Activated T-helper 2 cell treated with anti-CD3 and anti-CD28 coated beads, Interferon-gamma antibody, Interleukin-2, Interleukin-4, amounts not matched to agents 10 μg/mL and 5 μg/mL and 100 μg/mL, durations not matched to agents 14 hours and 24 hours and 36 hours (primary cell): ENCODE data around the gene PLTP. TPM values are rescaled to one million over a fixed set of nuclear protein-coding genes. Genes with fewer than 3 reads are reported as not detected.
"Not testable (repeated sequence)": the region's sequence is repeated elsewhere in the genome, so short reads cannot be mapped to it uniquely, and the experiment has no call there.

Experiments used
- DNase-seq: peaks from one replicate; pipeline ENCODE4 v3.0.0; 2021; ENCODE audit warnings: low spot score
- H3K27ac Mint-ChIP-seq: one replicate; pipeline ENCODE4 v1.8.0; 2021; ENCODE audit warnings: mixed read lengths
- H3K27me3 Mint-ChIP-seq: one replicate; pipeline ENCODE4 v1.8.0; 2021; ENCODE audit warnings: low read depth, mixed read lengths
- H3K36me3 Mint-ChIP-seq: one replicate; pipeline ENCODE4 v1.8.0; 2021; ENCODE audit warnings: low read depth, mixed read lengths
- H3K4me1 Mint-ChIP-seq: one replicate; pipeline ENCODE4 v1.8.0; 2021; ENCODE audit warnings: low read depth, mixed read lengths
- H3K4me3 Mint-ChIP-seq: one replicate; pipeline ENCODE4 v1.8.0; 2021; ENCODE audit warnings: low read depth, mild to moderate bottlenecking, moderate library complexity, mixed read lengths
- H3K9me3 Mint-ChIP-seq: one replicate; pipeline ENCODE4 v1.8.0; 2021; ENCODE audit warnings: mixed read lengths
- intact Hi-C: fragments of 100-400 bp; cut with micrococcal nuclease; formaldehyde crosslinking; loops from one replicate; pipeline ENCODE4 v1.15.1; 2023
- total RNA-seq: library from RNA; stranded (reverse); gene quantifications from 2 replicates; pipeline ENCODE4 v1.2.3, GENCODE V29; 2022

Gene PLTP
- total RNA-seq, 1 donor from 2014 or later: 5.5 TPM

DNA sequence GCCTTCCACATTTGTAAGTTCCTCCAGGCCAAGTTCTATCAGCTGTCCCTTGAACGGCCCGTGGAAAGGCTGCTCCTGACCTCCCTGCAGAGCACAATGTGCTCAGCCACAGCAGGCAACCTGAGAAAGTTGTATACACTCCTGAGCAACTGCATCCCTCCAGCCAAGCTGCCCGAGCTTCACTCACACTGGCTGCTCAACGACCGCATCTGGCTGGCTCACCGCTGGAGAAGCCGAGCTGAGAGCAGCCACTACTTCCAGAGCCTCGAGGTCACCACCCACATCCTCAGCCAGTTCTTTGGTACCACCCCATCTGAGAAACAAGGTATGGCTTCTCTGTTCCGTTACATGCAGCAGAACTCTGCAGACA, 28.9 kb downstream of the PLTP start:
- no peak overlapping the region for H3K27ac Mint-ChIP-seq
- H3K36me3 Mint-ChIP-seq: peaks cover 41% of the 10 kb centered on the region
- peak overlapping the region; percentile 43 for H3K4me3 Mint-ChIP-seq
- no peak for DNase-seq
- H3K9me3 Mint-ChIP-seq: no peaks in the 10 kb centered on the region
- peaks cover 33% of the 10 kb centered on the region for H3K4me1 Mint-ChIP-seq
- intact Hi-C loops: loop anchor here (10.0 kb wide), 1 partner anchor 88 kb away; the partner anchor contains the start of genes DNTTIP1 and WFDC3
- H3K27me3 Mint-ChIP-seq: no peaks in the 10 kb centered on the region

- Mint-ChIP-seq H3K9me3 (no peaks in the 10 kb centered on the region), H3K36me3 (peaks cover 41% of the 10 kb centered on the region), H3K27me3 (no peaks in the 10 kb centered on the region), H3K4me1 (peaks cover 33% of the 10 kb centered on the region), H3K4me3 (peak overlapping the region; percentile 66), H3K27ac (no peak overlapping the region)
- no peak for DNase-seq
- intact Hi-C loops: loop anchor here (10.0 kb wide), 1 partner anchor 88 kb away; the partner anchor contains the start of genes DNTTIP1 and WFDC3
Measured at GRCh38 chr20:45882469-45883099, 29.4 kb downstream of the PLTP start.

- Mint-ChIP-seq H3K4me3 (peak within 1 kb of the TSS; percentile 95), H3K27ac (peak within 1 kb of the TSS; percentile 81), H3K9me3 (no peaks in the 10 kb centered on the region), H3K27me3 (no peaks in the 10 kb centered on the region), H3K36me3 (peaks cover 37% of the 10 kb centered on the region), H3K4me1 (peaks cover 31% of the 10 kb centered on the region)
- intact Hi-C loops: loop anchor here (1.0 to 10.0 kb wide), 2 partner anchors 24 to 86 kb away; partner anchors contain the start of genes ACOT8, DNTTIP1, WFDC3 and ZSWIM3
- DNase-seq: peak; percentile 98
Measured at GRCh38 chr20:45880988-45881788, 30.8 kb downstream of the PLTP start, which contains the start of gene ZSWIM1. Gene ZSWIM1, plus strand, starts transcription at chr20:45881227. Its CDS starts 1,366 bp downstream, at chr20:45882593.

DNA sequence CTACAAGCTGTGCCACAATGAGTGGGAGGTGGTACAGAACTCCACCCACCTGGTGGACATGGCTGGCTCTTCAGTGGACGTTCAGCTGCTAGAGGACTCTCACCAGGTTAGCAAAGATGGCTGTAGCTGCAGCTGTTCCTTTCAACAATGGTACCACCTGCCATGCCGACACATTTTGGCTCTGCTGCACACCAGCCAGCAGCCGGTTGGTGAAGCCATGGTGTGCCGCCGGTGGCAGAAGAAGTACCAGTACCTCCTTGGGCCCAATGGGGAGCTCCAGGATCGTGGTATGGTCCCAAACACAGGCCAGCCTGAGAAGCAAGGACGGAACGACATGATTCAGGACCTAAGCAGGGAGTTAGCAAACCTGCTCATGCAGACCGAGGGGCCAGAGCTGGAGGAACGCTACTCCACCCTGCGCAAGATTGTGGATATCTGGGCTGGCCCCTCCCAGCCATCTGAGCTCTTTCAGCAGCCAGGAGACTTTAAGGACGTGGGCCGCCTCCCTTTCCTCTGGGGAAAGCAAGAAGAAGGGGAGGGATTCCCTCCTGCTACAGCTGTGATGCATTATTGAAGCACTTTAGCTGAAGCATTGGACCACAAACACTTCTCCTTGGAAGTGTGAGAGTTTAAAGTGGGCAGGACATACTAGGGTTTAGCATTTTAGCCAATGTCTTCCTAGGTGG, 33.7 kb downstream of the PLTP start:
- intact Hi-C loops: no loop called here
- no peak for DNase-seq
- Mint-ChIP-seq H3K4me1 (peaks cover 23% of the 10 kb centered on the region), H3K27ac (no peak overlapping the region), H3K27me3 (no peaks in the 10 kb centered on the region), H3K9me3 (no peaks in the 10 kb centered on the region), H3K36me3 (peaks cover 20% of the 10 kb centered on the region), H3K4me3 (no peak overlapping the region)

- DNase-seq: no peak
- peaks cover 7% of the 10 kb centered on the region for H3K4me1 Mint-ChIP-seq
- peaks cover 3% of the 10 kb centered on the region for H3K36me3 Mint-ChIP-seq
- H3K4me3 Mint-ChIP-seq: no peak overlapping the region
- no peaks in the 10 kb centered on the region for H3K9me3 Mint-ChIP-seq
- intact Hi-C loops: no loop called here
- H3K27me3 Mint-ChIP-seq: no peaks in the 10 kb centered on the region
- no peak overlapping the region for H3K27ac Mint-ChIP-seq
Measured at GRCh38 chr20:45874576-45874975, 37.4 kb downstream of the PLTP start.

- H3K4me1 Mint-ChIP-seq, H3K36me3 Mint-ChIP-seq, intact Hi-C loops, H3K27me3 Mint-ChIP-seq, H3K4me3 Mint-ChIP-seq, H3K27ac Mint-ChIP-seq, DNase-seq, H3K9me3 Mint-ChIP-seq: not testable (repeated sequence)
Measured at GRCh38 chr20:45874104-45874481, 37.9 kb downstream of the PLTP start.

DNA sequence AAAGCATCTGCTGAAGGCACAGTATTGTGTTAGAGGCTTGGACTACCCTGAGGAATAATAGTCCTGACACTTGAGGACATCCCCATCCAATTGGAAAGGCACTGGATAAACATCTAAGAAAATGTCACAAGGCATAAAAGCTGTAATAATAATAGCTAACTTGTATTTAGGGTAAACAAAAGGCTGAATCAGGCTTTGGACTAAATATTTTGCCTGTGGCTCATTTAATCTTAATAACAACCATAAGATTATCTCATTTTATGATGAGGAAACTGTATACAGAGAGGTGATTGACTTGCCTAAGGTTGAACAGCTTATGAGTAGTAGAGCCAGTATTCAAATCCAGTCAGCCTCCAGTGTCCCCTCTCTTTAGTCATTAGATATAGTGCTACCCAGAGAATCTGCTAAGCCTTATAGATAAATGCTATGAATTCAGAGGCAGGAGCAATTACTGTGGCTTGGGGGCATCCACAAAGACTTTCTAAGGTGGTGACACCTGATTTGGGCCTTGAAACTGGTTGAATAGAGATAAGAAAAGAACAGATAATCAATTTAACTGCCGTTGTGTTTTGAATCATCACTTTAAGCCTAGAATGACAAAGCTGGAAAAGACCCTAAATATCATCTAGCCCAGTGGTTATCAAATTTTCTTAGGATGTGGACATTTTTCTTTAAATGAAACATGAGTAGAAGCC, 38.4 kb downstream of the PLTP start:
- intact Hi-C loops: no loop called here
- DNase-seq: no peak
- Mint-ChIP-seq H3K27me3 (no peaks in the 10 kb centered on the region), H3K36me3 (peaks cover 3% of the 10 kb centered on the region), H3K4me3 (no peak overlapping the region), H3K27ac (no peak overlapping the region), H3K9me3 (no peaks in the 10 kb centered on the region), H3K4me1 (peaks cover 7% of the 10 kb centered on the region)

DNA sequence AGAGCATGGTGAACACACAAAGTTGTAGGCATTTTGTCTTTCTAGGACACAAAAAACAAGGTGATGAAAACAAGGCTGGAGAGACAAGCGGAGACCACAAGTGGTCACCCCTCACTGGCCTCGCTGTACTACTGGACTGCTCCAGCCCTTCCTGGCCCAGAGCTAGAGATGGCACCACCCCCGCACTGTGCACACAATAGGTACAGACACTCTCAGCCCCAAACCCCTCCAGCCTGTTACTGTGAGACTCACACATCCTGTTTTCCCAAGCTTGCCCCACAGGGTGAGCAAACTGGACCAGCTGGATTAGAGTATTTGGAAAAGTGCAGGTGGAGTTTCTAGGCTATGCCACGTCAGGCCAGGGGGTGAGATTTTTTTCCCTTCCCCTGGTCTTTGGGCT, 39.3 kb downstream of the PLTP start:
- Mint-ChIP-seq H3K36me3 (peaks cover 3% of the 10 kb centered on the region), H3K27me3 (no peaks in the 10 kb centered on the region), H3K4me3 (no peak overlapping the region), H3K9me3 (no peaks in the 10 kb centered on the region), H3K4me1 (peaks cover 7% of the 10 kb centered on the region), H3K27ac (no peak overlapping the region)
- DNase-seq: no peak
- intact Hi-C loops: no loop called here

DNA sequence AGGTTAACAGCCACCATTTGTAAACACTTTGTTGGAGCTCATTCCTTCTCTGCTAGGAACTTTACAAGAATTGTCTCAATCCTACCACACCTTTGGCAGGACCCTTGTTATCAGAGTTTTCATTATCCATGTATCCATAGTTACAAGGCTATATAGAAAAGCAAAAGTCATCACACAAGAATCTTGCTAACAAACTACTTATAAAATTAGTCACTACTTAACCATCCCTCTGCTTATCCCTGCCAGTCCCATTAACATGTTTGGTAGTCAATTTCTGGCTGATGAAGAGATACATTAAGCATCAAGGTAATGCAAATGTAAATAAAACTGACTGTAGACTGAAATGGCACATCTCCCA, 44.2 kb downstream of the PLTP start:
- Mint-ChIP-seq H3K4me3 (no peak overlapping the region), H3K36me3 (peaks cover 10% of the 10 kb centered on the region), H3K27ac (no peak overlapping the region), H3K9me3 (no peaks in the 10 kb centered on the region), H3K4me1 (peaks cover 3% of the 10 kb centered on the region), H3K27me3 (no peaks in the 10 kb centered on the region)
- no peak for DNase-seq
- intact Hi-C loops: no loop called here

GRCh38 chr20:45867136-45867818, 44.7 kb downstream of the PLTP start:
- no peak overlapping the region for H3K4me3 Mint-ChIP-seq
- no peaks in the 10 kb centered on the region for H3K9me3 Mint-ChIP-seq
- no peaks in the 10 kb centered on the region for H3K27me3 Mint-ChIP-seq
- intact Hi-C loops: no loop called here
- H3K4me1 Mint-ChIP-seq: peaks cover 3% of the 10 kb centered on the region
- DNase-seq: no peak
- no peak overlapping the region for H3K27ac Mint-ChIP-seq
- peaks cover 8% of the 10 kb centered on the region for H3K36me3 Mint-ChIP-seq

DNA sequence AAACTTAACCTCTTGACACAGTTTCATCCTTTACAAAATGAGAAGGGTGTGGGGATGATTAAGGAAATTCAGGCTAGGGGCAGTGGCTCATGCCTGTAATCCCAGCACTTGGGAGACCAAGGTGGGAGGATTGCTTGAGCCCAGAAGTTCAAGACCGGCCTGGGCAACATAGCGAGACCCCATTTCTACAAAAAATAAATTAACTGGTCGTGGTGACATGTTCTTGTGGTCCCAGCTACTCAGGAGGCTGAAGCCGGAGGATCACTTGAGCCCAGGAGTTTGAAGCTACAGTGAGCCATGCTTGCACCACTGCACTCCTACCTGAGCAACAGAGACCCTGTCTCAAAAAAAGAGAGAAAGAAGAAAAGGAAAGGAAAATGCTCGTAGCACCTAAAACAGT, 45.5 kb downstream of the PLTP start:
- peaks cover 7% of the 10 kb centered on the region for H3K36me3 Mint-ChIP-seq
- intact Hi-C loops: no loop called here
- H3K4me3 Mint-ChIP-seq: no peak overlapping the region
- H3K27ac Mint-ChIP-seq: no peak overlapping the region
- no peaks in the 10 kb centered on the region for H3K9me3 Mint-ChIP-seq
- peaks cover 3% of the 10 kb centered on the region for H3K4me1 Mint-ChIP-seq
- no peaks in the 10 kb centered on the region for H3K27me3 Mint-ChIP-seq
- no peak for DNase-seq
